ENCODE measurements around the gene HERC5. TPM values are rescaled to one million over a fixed set of nuclear protein-coding genes. Genes with fewer than 3 reads are reported as not detected.

HERC5 gene
- total RNA-seq, 1 experiment from 2014 or later = 4.6 TPM

- H3K9me3 ChIP-seq (ENCODE audit: insufficient read depth, low read depth) = no peaks in the 10 kb centered on the region
- no peak overlapping the region for H3K27ac ChIP-seq
- H3F3A ChIP-seq (ENCODE audit: insufficient read depth, low read depth) = no peaks in the 10 kb centered on the region; the same call in 1 of the 2 replicates
- no peaks in the 10 kb centered on the region for H3K36me3 ChIP-seq (ENCODE audit: low read depth)
- no peak overlapping the region for H2AFZ ChIP-seq
- no peaks in the 10 kb centered on the region for H4K20me1 ChIP-seq (ENCODE audit: insufficient read depth)
- H3K27me3 ChIP-seq (ENCODE audit: insufficient read depth, low read depth) = no peaks in the 10 kb centered on the region
- H3K9me2 ChIP-seq (ENCODE audit: insufficient read depth) = no peaks in the 10 kb centered on the region
- intact Hi-C loops (cut with micrococcal nuclease; ENCODE audit: unreplicated experiment) = no loop called here
- ChIA-PET POLR2A (ENCODE audit: unreplicated experiment) (interaction anchor here (0.7 kb wide), 1 partner anchor 130 kb away, joined by 7 read pairs; no protein-coding TSS in a partner anchor), CTCF (no interaction called here)
- peaks cover 8% of the 10 kb centered on the region for H3K4me1 ChIP-seq (replicated peaks; ENCODE audit: insufficient read depth)
- peak in 1 of 2 experiments; percentile 45 for DNase-seq
- H3K4me3 ChIP-seq = no peak overlapping the region
- BruUV-seq (replicated peaks) = no TSS peak
- H3K4me2 ChIP-seq = no peak overlapping the region
- H3K79me2 ChIP-seq (ENCODE audit: low read depth) = no peaks in the 10 kb centered on the region
- TF ChIP-seq CTCF (conservative IDR thresholded peaks at IDR 0.05) (no peak), EZH2 (IDR thresholded peaks at IDR 0.05; ENCODE audit: low read depth) (no peak)
These were observed 45.3 kb upstream of the HERC5 start for GRCh38 chr4:88411491-88412096.

- no TSS peak for BruUV-seq (replicated peaks)
- Histone ChIP-seq H3K4me1 (replicated peaks; ENCODE audit: insufficient read depth) (peaks cover 8% of the 10 kb centered on the region), H3K9me3 (ENCODE audit: insufficient read depth, low read depth) (no peaks in the 10 kb centered on the region), H3K79me2 (ENCODE audit: low read depth) (no peaks in the 10 kb centered on the region), H3K4me3 (no peak overlapping the region), H3K27me3 (ENCODE audit: insufficient read depth, low read depth) (no peaks in the 10 kb centered on the region), H3F3A (ENCODE audit: insufficient read depth, low read depth) (no peaks in the 10 kb centered on the region; the same call in 1 of the 2 replicates), H4K20me1 (ENCODE audit: insufficient read depth) (no peaks in the 10 kb centered on the region), H3K27ac (no peak overlapping the region), H2AFZ (no peak overlapping the region), H3K4me2 (no peak overlapping the region), H3K36me3 (ENCODE audit: low read depth) (no peaks in the 10 kb centered on the region), H3K9me2 (ENCODE audit: insufficient read depth) (no peaks in the 10 kb centered on the region)
- CTCF ChIA-PET = no interaction called here
- no peak for TF ChIP-seq CTCF (conservative IDR thresholded peaks at IDR 0.05)
- no peak for TF ChIP-seq EZH2 (IDR thresholded peaks at IDR 0.05; ENCODE audit: low read depth)
- DNase-seq = no peak
- intact Hi-C loops (cut with micrococcal nuclease; ENCODE audit: unreplicated experiment) = no loop called here
- POLR2A ChIA-PET (ENCODE audit: unreplicated experiment) = interaction anchor here (0.7 kb wide), 1 partner anchor 199 kb away, joined by 7 read pairs; no protein-coding TSS in a partner anchor
These were observed 43.1 kb upstream of the HERC5 start for GRCh38 chr4:88413801-88414200.

- CTCF ChIA-PET = no interaction called here
- Histone ChIP-seq H4K20me1 (ENCODE audit: insufficient read depth) (no peaks in the 10 kb centered on the region), H3K4me2 (no peak overlapping the region), H3K4me3 (no peak overlapping the region), H3K9me2 (ENCODE audit: insufficient read depth) (no peaks in the 10 kb centered on the region), H3F3A (ENCODE audit: insufficient read depth, low read depth) (no peaks in the 10 kb centered on the region; the same call in 1 of the 2 replicates), H2AFZ (no peak overlapping the region), H3K36me3 (ENCODE audit: low read depth) (no peaks in the 10 kb centered on the region), H3K27ac (no peak overlapping the region), H3K4me1 (replicated peaks; ENCODE audit: insufficient read depth) (peaks cover 8% of the 10 kb centered on the region), H3K9me3 (ENCODE audit: insufficient read depth, low read depth) (no peaks in the 10 kb centered on the region), H3K27me3 (ENCODE audit: insufficient read depth, low read depth) (no peaks in the 10 kb centered on the region), H3K79me2 (ENCODE audit: low read depth) (no peaks in the 10 kb centered on the region)
- no TSS peak for BruUV-seq (replicated peaks)
- TF ChIP-seq EZH2 (IDR thresholded peaks at IDR 0.05; ENCODE audit: low read depth) (no peak), CTCF (conservative IDR thresholded peaks at IDR 0.05) (no peak)
- DNase-seq = no peak
- intact Hi-C loops (cut with micrococcal nuclease; ENCODE audit: unreplicated experiment) = no loop called here
- POLR2A ChIA-PET (ENCODE audit: unreplicated experiment) = no interaction called here
These were observed 42.2 kb upstream of the HERC5 start for GRCh38 chr4:88414755-88415154.
